Kidney tubule cell (primary cell): ENCODE data around the gene MLH3.

Experiments used
- DNase-seq: peaks from one replicate; pipeline ENCODE4 v3.0.0-alpha.2; 2018; ENCODE audit warnings: low spot score

MLH3 gene

GRCh38 chr14:74965486-74966153 lies 85.6 kb downstream of the MLH3 start:
- DNase-seq, result peak; percentile 39

DNA sequence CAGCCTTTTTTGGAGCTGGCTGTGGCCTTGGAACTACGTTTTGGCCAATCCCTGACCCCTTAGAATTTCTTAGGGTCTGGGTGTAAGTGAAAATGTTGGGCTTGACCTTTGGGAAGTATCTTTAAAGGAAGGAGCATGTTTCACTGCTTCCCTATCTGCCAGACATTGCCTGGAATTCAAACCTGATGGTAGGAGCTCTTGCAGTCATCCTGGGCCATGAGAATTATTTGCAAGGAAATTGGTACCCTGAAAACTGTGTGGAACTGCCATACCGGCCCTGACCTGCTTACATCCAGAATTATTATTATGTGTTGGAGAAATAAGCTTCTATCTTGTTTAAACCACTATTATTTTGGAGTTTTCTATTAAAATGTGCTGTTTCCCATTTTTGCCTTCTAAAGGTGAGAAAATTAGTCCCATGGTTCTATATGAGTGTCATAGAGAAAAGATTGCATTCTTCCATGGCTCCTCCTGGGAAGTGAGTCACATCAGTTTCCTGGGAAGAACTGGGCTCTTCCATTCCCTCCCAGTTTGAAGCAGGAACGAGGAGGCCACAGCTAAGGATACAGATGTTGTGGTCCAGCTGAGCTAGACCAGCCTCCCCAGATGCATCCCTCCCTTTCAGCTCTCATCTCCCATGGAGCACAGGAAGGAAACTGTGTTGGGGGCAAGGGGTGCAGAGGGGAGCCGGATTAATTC lies 86.3 kb downstream of the MLH3 start:
- peak; percentile 23 for DNase-seq
